GM23248 (cell line): ENCODE measurements around the gene SLC34A3.

Experiments
- EZH2 ChIP-seq: fragments of 200-600 bp; sonication (generic); IDR thresholded peaks from 2 replicates; pipeline ENCODE4 v1.6.1; 2018; ENCODE audit warnings: antibody characterized with exemption, mild to moderate bottlenecking; ENCODE audit not compliant: insufficient read depth, poor library complexity, severe bottlenecking
- EZH2phosphoT487 ChIP-seq: fragments of 200-600 bp; sonication (generic); IDR thresholded peaks from 2 replicates; pipeline ENCODE4 v1.6.1; 2018; ENCODE audit warnings: antibody characterized with exemption, moderate library complexity, mild to moderate bottlenecking, low read depth; ENCODE audit not compliant: insufficient read depth

GRCh38 chr9:137221506-137222111 is 9.1 kb upstream of the SLC34A3 start:
- no peak for TF ChIP-seq EZH2
- no peak for TF ChIP-seq EZH2phosphoT487
